Mesenchymal stem cell (in vitro differentiated cells and primary cell): ENCODE data around the gene PLXND1.

ENCODE experiments used
- DNase-seq: peaks from one replicate; pipeline ENCODE4 v3.0.0-alpha.2; 2013
- H2AFZ ChIP-seq: one replicate; pipeline ENCODE4 v1.6.1; 2013; ENCODE audit warnings: low read depth, mild to moderate bottlenecking, control low read depth, inconsistent platforms, low read length, moderate library complexity
- H2AK5ac ChIP-seq: 2 replicates; pipeline ENCODE4 v1.6.1; 2013; ENCODE audit warnings: low read length, moderate library complexity, mild to moderate bottlenecking, inconsistent platforms; ENCODE audit not compliant: severe bottlenecking
- H2BK120ac ChIP-seq: one replicate; pipeline ENCODE4 v1.6.1; 2013; ENCODE audit warnings: low read depth, mild to moderate bottlenecking, inconsistent platforms, low read length, moderate library complexity
- H2BK12ac ChIP-seq, 2 experiments: one replicate each; pipeline ENCODE4 v1.6.1; 2013; ENCODE audit warnings: inconsistent platforms in 2 of 2, low read length in 2 of 2, mild to moderate bottlenecking in 2 of 2, moderate library complexity in 2 of 2, control low read depth in 1 of 2
- H2BK15ac ChIP-seq: one replicate; pipeline ENCODE4 v1.6.1; 2013; ENCODE audit warnings: mild to moderate bottlenecking, low read depth, inconsistent platforms; ENCODE audit not compliant: poor library complexity, severe bottlenecking
- H2BK5ac ChIP-seq: 2 replicates; pipeline ENCODE4 v1.6.1; 2013; ENCODE audit warnings: low read depth, mild to moderate bottlenecking, low read length, control low read depth, inconsistent platforms; ENCODE audit not compliant: poor library complexity, severe bottlenecking
- H3K14ac ChIP-seq, 2 experiments: one replicate each; pipeline ENCODE4 v1.6.1; 2013; ENCODE audit warnings: inconsistent platforms in 2 of 2, low read length in 2 of 2, control low read depth in 1 of 2, mild to moderate bottlenecking in 1 of 2, moderate library complexity in 1 of 2
- H3K18ac ChIP-seq, 2 experiments: one replicate each; pipeline ENCODE4 v1.6.1; 2013; ENCODE audit warnings: inconsistent platforms in 2 of 2, low read length in 2 of 2, control low read depth in 1 of 2, low read depth in 1 of 2, mild to moderate bottlenecking in 1 of 2
- H3K23ac ChIP-seq, 2 experiments: one replicate each; pipeline ENCODE4 v1.6.1; 2013; ENCODE audit warnings: inconsistent platforms in 2 of 2, low read length in 2 of 2, mild to moderate bottlenecking in 2 of 2, moderate library complexity in 2 of 2, control low read depth in 1 of 2
- H3K27ac ChIP-seq: 2 replicates; pipeline ENCODE4 v1.5.1; 2013; ENCODE audit warnings: mild to moderate bottlenecking, moderate library complexity, low read length, control low read depth, inconsistent platforms; ENCODE audit not compliant: poor library complexity, severe bottlenecking
- H3K27me3 ChIP-seq, 2 experiments: 2 replicates each; pipeline versions ENCODE4 v1.6.1 to v1.7.0; 2013; ENCODE audit warnings: low read length in 2 of 2, mild to moderate bottlenecking in 2 of 2, moderate library complexity in 2 of 2, control low read depth in 1 of 2, inconsistent platforms in 1 of 2; ENCODE audit not compliant: control insufficient read depth in 1 of 2, insufficient read depth in 1 of 2
- H3K36me3 ChIP-seq, 2 experiments: 2 replicates each; pipeline versions ENCODE4 v1.6.1 to v1.7.0; 2013; ENCODE audit warnings: low read length in 2 of 2, control low read depth in 1 of 2, inconsistent platforms in 1 of 2, low read depth in 1 of 2, mild to moderate bottlenecking in 1 of 2; ENCODE audit not compliant: insufficient read depth in 2 of 2, control insufficient read depth in 1 of 2
- H3K4ac ChIP-seq, 2 experiments: one replicate each; pipeline ENCODE4 v1.6.1; 2013; ENCODE audit warnings: inconsistent platforms in 2 of 2, low read length in 2 of 2, mild to moderate bottlenecking in 2 of 2, moderate library complexity in 2 of 2, control low read depth in 1 of 2, low read depth in 1 of 2
- H3K4me1 ChIP-seq: 2 replicates; pipeline ENCODE4 v1.6.1; 2013; ENCODE audit warnings: low read depth, low read length, control low read depth; ENCODE audit not compliant: control insufficient read depth, insufficient read depth
- H3K4me2 ChIP-seq: 2 replicates; pipeline ENCODE4 v1.6.1; 2013; ENCODE audit warnings: low read length, mild to moderate bottlenecking, inconsistent platforms; ENCODE audit not compliant: poor library complexity, severe bottlenecking
- H3K4me3 ChIP-seq, 2 experiments: 2 replicates each; pipeline versions ENCODE4 v1.5.1 to v1.7.0; 2013; ENCODE audit warnings: low read length in 2 of 2, mild to moderate bottlenecking in 2 of 2, control low read depth in 1 of 2, low read depth in 1 of 2; ENCODE audit not compliant: insufficient read depth in 1 of 2
- H3K79me1 ChIP-seq: replicated peaks from 2 replicates; pipeline ENCODE4 v1.6.1; 2013; ENCODE audit warnings: mild to moderate bottlenecking, control low read depth, low read length, inconsistent platforms; ENCODE audit not compliant: poor library complexity, severe bottlenecking
- H3K9ac ChIP-seq: 2 replicates; pipeline ENCODE4 v1.7.0; 2013; ENCODE audit warnings: mild to moderate bottlenecking, low read length, moderate library complexity
- H3K9me3 ChIP-seq: 2 replicates; pipeline ENCODE4 v1.7.0; 2013; ENCODE audit warnings: mild to moderate bottlenecking, low read length; ENCODE audit not compliant: control insufficient read depth
- H4K8ac ChIP-seq: one replicate; pipeline ENCODE4 v1.6.1; 2013; ENCODE audit warnings: inconsistent platforms, mild to moderate bottlenecking, low read length, moderate library complexity
- H4K91ac ChIP-seq: one replicate; pipeline ENCODE4 v1.6.1; 2013; ENCODE audit warnings: mild to moderate bottlenecking, low read length, inconsistent platforms
- WGBS: methylation state at CpG from one replicate; pipeline ENCODE4 v1.1.7; 2013; ENCODE audit warnings: mixed read lengths; 5-methylcytosine and 5-hydroxymethylcytosine counted together

The PLXND1 gene

DNA sequence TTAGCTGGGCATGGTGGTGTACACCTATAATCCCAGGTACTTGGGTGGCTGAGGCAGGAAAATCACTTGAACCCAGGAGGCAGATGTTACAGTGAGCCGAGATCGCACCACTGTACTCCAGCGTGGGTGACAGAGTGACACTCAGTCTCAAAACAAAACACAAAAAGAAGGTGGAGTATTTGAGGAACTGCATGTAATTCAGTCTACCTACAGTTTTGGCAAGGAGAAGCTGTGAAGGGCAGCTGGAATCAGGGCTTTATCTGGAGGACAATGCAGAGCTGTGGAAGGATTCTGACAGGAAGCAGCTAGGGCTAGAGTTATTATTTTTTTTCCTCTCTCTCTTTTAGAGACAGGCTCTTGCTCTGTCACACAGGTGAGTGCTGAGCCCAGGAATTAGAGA, 56.7 kb downstream of the PLXND1 start:
- Histone ChIP-seq H3K36me3 (peaks cover 4 to 8% of the 10 kb centered on the region in 2 experiments), H3K27me3 (no peaks in the 10 kb centered on the region), H3K23ac (no peak overlapping the region), H3K79me1 (no peaks in the 10 kb centered on the region), H3K9ac (no peak overlapping the region), H3K27ac (no peak overlapping the region), H2BK5ac (no peak overlapping the region), H2AFZ (no peak overlapping the region), H4K8ac (no peak overlapping the region), H4K91ac (no peak overlapping the region), H3K4me2 (no peak overlapping the region), H3K4me3 (no peak overlapping the region), H3K4me1 (peaks cover 27% of the 10 kb centered on the region), H3K9me3 (no peaks in the 10 kb centered on the region), H2BK120ac (no peak overlapping the region), H3K14ac (no peak overlapping the region), H2BK15ac (no peak overlapping the region), H2BK12ac (no peak overlapping the region), H3K18ac (peak overlapping the region in 1 of 2 experiments; percentile 31), H2AK5ac (no peak overlapping the region), H3K4ac (no peak overlapping the region)
- 93% methylated on average over 3 of the region's 3 CpGs for WGBS
- DNase-seq, result no peak

DNA sequence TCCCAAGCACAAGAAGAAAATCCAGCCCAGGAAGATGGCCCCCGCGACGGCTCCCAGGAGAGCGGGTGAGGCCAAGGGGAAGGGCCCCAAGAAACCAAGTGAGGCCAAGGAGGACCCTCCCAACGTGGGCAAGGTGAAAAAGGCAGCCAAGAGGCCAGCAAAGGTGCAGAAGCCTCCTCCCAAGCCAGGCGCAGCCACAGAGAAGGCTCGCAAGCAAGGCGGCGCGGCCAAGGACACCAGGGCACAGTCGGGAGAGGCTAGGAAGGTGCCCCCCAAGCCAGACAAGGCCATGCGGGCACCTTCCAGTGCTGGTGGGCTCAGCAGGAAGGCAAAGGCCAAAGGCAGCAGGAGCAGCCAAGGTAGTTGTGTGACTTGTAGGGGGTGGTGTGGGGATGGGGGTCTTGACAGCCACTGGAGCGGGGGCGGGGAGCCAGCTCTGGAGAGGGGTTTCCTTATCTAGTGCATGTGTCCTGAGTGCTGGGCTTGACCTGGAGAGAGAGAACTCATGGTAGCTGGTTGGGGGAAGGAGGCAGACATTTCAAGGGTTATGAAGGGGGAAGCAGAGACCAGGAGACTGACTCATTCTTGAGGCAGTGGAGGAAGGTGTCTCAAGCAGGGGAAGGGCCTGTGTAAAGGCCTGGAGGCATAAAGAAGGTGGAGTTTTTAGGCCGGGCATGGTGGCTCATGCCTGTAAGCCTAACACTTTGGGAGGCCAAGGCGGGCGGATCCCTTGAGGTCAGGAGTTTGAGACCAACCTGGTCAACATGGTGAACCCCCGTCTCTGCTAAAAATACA, 57.3 kb downstream of the PLXND1 start:
- peak overlapping the region in 1 of 2 experiments; percentile 52 for H3K4ac ChIP-seq
- H3K27ac ChIP-seq, result no peak overlapping the region
- H3K79me1 ChIP-seq, result no peaks in the 10 kb centered on the region
- H2BK120ac ChIP-seq, result no peak overlapping the region
- H3K14ac ChIP-seq, result no peak overlapping the region
- H3K18ac ChIP-seq, result peak overlapping the region; percentile 59
- H2AK5ac ChIP-seq, result peak overlapping the region; percentile 27
- H2BK5ac ChIP-seq, result no peak overlapping the region
- H2AFZ ChIP-seq, result no peak overlapping the region
- no peak overlapping the region for H2BK15ac ChIP-seq
- peak overlapping the region; percentile 59 for H4K91ac ChIP-seq
- H2BK12ac ChIP-seq, result peak overlapping the region in 1 of 2 experiments; percentile 33
- WGBS, result 86% methylated on average over 18 of the region's 18 CpGs
- H3K23ac ChIP-seq, result no peak overlapping the region
- H4K8ac ChIP-seq, result no peak overlapping the region
- peak; percentile 61 for DNase-seq
- no peak overlapping the region for H3K4me3 ChIP-seq
- no peak overlapping the region for H3K9ac ChIP-seq
- peaks cover 21% of the 10 kb centered on the region for H3K4me1 ChIP-seq
- no peaks in the 10 kb centered on the region for H3K27me3 ChIP-seq
- no peaks in the 10 kb centered on the region for H3K9me3 ChIP-seq
- no peak overlapping the region for H3K4me2 ChIP-seq
- peaks cover 0 to 2% of the 10 kb centered on the region in 2 experiments for H3K36me3 ChIP-seq

DNA sequence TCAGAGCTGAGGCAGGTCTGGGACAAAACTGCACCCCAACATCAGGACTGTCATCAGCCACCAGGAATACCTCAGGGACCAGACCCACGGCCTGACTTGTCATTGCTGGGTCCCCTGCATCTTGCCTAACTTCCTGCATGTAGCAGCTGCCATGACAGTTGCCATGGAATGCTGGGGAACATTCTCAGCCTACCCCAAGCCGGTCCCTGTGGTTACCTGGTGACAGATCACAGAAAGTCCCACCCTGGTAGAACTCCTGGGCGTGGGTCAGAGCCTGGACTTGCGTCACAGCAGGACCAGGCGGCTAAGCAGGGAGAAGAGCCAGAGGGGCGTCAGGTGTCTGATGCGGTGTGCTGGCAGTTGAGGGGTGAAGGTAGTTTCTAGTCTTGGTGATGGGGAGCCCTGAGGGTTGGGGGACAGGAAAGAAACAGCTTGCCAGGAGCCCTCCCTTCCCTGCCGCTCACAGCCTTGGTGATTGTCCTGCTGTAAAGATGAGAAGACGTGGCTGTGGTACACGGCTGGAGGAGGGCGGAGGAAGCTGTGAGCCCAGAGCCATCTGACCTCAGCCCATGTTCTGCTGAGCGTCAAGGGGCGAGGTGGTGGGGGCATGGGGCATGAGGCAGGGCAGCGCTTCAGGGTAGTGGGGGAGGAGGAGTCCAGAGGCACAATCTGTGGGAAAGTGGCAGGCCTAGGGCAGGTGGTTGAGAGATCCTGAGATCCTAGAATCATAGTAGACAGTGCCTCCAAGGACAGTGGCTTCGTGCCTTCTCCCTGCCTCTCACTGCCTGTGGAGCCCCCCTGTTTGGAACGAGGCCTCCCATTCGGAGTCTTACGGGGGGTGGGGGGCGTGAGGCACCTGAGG, 58.1 kb downstream of the PLXND1 start:
- Histone ChIP-seq H2AFZ (no peak overlapping the region), H3K23ac (no peak overlapping the region), H3K18ac (no peak overlapping the region), H3K4me3 (no peak overlapping the region), H4K8ac (no peak overlapping the region), H3K27me3 (no peaks in the 10 kb centered on the region), H3K4ac (no peak overlapping the region), H3K4me2 (no peak overlapping the region), H2BK120ac (no peak overlapping the region), H3K27ac (no peak overlapping the region), H3K14ac (no peak overlapping the region), H3K4me1 (peaks cover 21% of the 10 kb centered on the region), H3K36me3 (no peaks in the 10 kb centered on the region), H2AK5ac (no peak overlapping the region), H3K9me3 (no peaks in the 10 kb centered on the region), H3K79me1 (no peaks in the 10 kb centered on the region), H2BK5ac (no peak overlapping the region), H3K9ac (no peak overlapping the region), H4K91ac (peak overlapping the region; percentile 14), H2BK15ac (no peak overlapping the region), H2BK12ac (peak overlapping the region in 1 of 2 experiments; percentile 17)
- no peak for DNase-seq
- WGBS, result 85% methylated on average over 19 of the region's 19 CpGs

DNA sequence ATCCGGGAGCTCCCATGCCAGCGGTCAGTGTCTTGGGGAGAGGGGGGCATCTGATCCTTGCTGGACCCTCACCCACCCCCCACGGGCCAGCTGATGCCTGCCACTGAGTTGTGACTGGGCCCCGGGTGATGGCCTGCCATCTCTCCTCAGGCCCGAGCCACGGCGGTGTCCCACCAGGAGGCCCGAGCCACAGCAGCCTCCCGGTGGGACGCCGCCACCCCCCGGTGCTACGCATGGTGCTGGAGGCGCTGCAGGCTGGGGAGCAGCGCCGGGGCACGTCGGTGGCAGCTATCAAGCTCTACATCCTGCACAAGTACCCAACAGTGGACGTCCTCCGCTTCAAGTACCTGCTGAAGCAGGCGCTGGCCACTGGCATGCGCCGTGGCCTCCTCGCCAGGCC, 59.2 kb downstream of the PLXND1 start:
- Histone ChIP-seq H3K36me3 (no peaks in the 10 kb centered on the region), H3K18ac (no peak overlapping the region), H2BK5ac (no peak overlapping the region), H2BK120ac (no peak overlapping the region), H3K27ac (no peak overlapping the region), H3K79me1 (no peaks in the 10 kb centered on the region), H4K91ac (no peak overlapping the region), H2BK15ac (no peak overlapping the region), H2AK5ac (no peak overlapping the region), H3K4ac (no peak overlapping the region), H2BK12ac (no peak overlapping the region), H2AFZ (no peak overlapping the region), H3K4me2 (no peak overlapping the region), H4K8ac (no peak overlapping the region), H3K9me3 (no peaks in the 10 kb centered on the region), H3K27me3 (no peaks in the 10 kb centered on the region), H3K9ac (no peak overlapping the region), H3K4me1 (peaks cover 13% of the 10 kb centered on the region), H3K4me3 (no peak overlapping the region), H3K14ac (no peak overlapping the region), H3K23ac (no peak overlapping the region)
- no peak for DNase-seq
- WGBS, result 95% methylated on average over 24 of the region's 24 CpGs
